GM10248 (cell line): ENCODE measurements around the gene LRRC74A.

Experiments used
- CTCF ChIA-PET: fragments of 300-600 bp; sonication (Branson Sonifier 250); formaldehyde crosslinking; extraction: SDS; loops from one replicate; lab custom pipeline; 2021; ENCODE audit warnings: antibody characterized with exemption; lab: Yijun Ruan, JAX
- POLR2A ChIA-PET: fragments of 350-650 bp; sonication (Branson Sonifier 250); formaldehyde crosslinking; extraction: SDS; loops from one replicate; lab custom pipeline; 2020; ENCODE audit warnings: antibody characterized with exemption; lab: Yijun Ruan, JAX
- DNase-seq: peaks from one replicate; pipeline ENCODE4 v3.0.0; 2012; ENCODE audit errors: extremely low spot score
- CTCF ChIP-seq: IDR thresholded peaks from 2 replicates; pipeline ENCODE4 v1.5.1; 2012; ENCODE audit warnings: mild to moderate bottlenecking, low read depth; ENCODE audit errors: extremely low read depth, missing control alignments, control extremely low read depth

The LRRC74A gene

GRCh38 chr14:76863724-76864407 is 37.7 kb downstream of the LRRC74A start:
- TF ChIP-seq CTCF, result no peak
- ChIA-PET POLR2A (interaction anchor here (0.7 kb wide), 1 partner anchor 53 kb away, joined by 8 read pairs; no protein-coding TSS in a partner anchor), CTCF (interaction anchor here (1.1 to 2.2 kb wide), 6 partner anchors 9 to 477 kb away, joined by 3 to 13 read pairs (median 4); no protein-coding TSS in a partner anchor)
- DNase-seq, result peak; percentile 38

- DNase-seq, result no peak
- ChIA-PET CTCF (interaction anchor here (1.2 to 1.4 kb wide), 2 partner anchors 187 to 204 kb away, joined by 4 read pairs; no protein-coding TSS in a partner anchor), POLR2A (no interaction called here)
- no peak for TF ChIP-seq CTCF
Observed at GRCh38 chr14:76866456-76866855, 40.2 kb downstream of the LRRC74A start.

- TF ChIP-seq CTCF, result no peak
- ChIA-PET POLR2A (interaction anchor here (0.5 kb wide), 1 partner anchor 157 kb away, joined by 4 read pairs; no protein-coding TSS in a partner anchor), CTCF (interaction anchor here (0.6 to 2.7 kb wide), 9 partner anchors 9 to 394 kb away, joined by 3 to 14 read pairs (median 3); partner anchors contain the start of gene ZDHHC22)
- DNase-seq, result no peak
Observed at GRCh38 chr14:76867516-76868453, 41.6 kb downstream of the LRRC74A start.

- TF ChIP-seq CTCF, result no peak
- ChIA-PET CTCF (interaction anchor here (0.7 to 2.7 kb wide), 9 partner anchors 8 to 395 kb away, joined by 3 to 14 read pairs (median 3); partner anchors contain the start of gene ZDHHC22), POLR2A (interaction anchor here (0.5 kb wide), 1 partner anchor 156 kb away, joined by 4 read pairs; no protein-coding TSS in a partner anchor)
- DNase-seq, result no peak
Observed at GRCh38 chr14:76868454-76869170, 42.4 kb downstream of the LRRC74A start.

GRCh38 chr14:76870166-76870565 is 44.0 kb downstream of the LRRC74A start:
- ChIA-PET POLR2A (no interaction called here), CTCF (interaction anchor here (1.6 to 9.1 kb wide), 2 partner anchors 23 to 203 kb away, joined by 4 to 586 read pairs; no protein-coding TSS in a partner anchor)
- no peak for DNase-seq
- TF ChIP-seq CTCF, result peak; percentile 14
